Activated CD4-positive, alpha-beta memory T cell treated with anti-CD3 and anti-CD28 coated beads for 36 hours (primary cell): ENCODE data around the gene RASGRF2. TPM values are rescaled to one million over a fixed set of nuclear protein-coding genes. Genes with fewer than 3 reads are reported as not detected.

Experiments
- CTCF ChIA-PET: fragments of 350-600 bp; sonication (Branson Sonifier 250); formaldehyde crosslinking; loops from one replicate; lab custom pipeline; 2021; ENCODE audit warnings: antibody characterized with exemption, inconsistent platforms; lab: Charles Lee
- POLR2A ChIA-PET: fragments of 350-600 bp; sonication (Branson Sonifier 250); formaldehyde crosslinking; loops from one replicate; lab custom pipeline; 2021; ENCODE audit warnings: antibody characterized with exemption; lab: Charles Lee
- DNase-seq: peaks from one replicate; pipeline ENCODE4 v3.0.0-alpha.2; 2020
- H3K27ac Mint-ChIP-seq: one replicate; pipeline ENCODE4 v1.8.0; 2021; ENCODE audit warnings: mixed read lengths
- H3K27me3 Mint-ChIP-seq: one replicate; pipeline ENCODE4 v1.8.0; 2021; ENCODE audit warnings: mixed read lengths
- H3K36me3 Mint-ChIP-seq: one replicate; pipeline ENCODE4 v1.8.0; 2021; ENCODE audit warnings: mixed read lengths
- H3K4me1 Mint-ChIP-seq: one replicate; pipeline ENCODE4 v1.8.0; 2021; ENCODE audit warnings: low read depth, mixed read lengths
- H3K4me3 Mint-ChIP-seq: one replicate; pipeline ENCODE4 v1.8.0; 2021; ENCODE audit warnings: mild to moderate bottlenecking, mixed read lengths
- H3K9me3 Mint-ChIP-seq: one replicate; pipeline ENCODE4 v1.8.0; 2021; ENCODE audit warnings: mixed read lengths
- intact Hi-C: fragments of 100-400 bp; cut with micrococcal nuclease; formaldehyde crosslinking; loops from one replicate; pipeline ENCODE4 v1.15.1; 2023
- total RNA-seq, 2 experiments: library from RNA; stranded (reverse); gene quantifications; one replicate each; pipeline ENCODE4 v1.2.3, GENCODE V29; 2021

Gene RASGRF2
- total RNA-seq, 2 experiments from 2014 or later: 7.6 to 8.6 TPM

DNA sequence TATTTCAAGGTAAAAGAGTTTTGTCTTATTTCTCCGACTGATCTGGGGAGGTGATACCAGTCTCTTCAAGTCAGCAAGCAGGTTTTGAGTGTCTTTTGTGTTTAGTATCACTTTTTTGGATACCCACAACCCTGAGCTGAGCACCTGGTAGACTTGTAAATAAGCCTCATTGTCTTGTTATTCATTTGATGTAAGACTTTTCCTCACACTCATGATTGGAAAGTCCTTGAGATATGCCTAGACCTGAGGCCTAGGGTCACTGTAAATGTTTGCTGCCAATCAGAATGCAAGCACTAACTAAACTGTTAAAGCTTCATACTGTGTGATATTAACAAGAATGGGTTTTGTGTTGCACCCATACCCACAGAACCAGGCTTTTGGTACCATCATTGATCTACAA lies 172.2 kb downstream of the RASGRF2 start:
- Mint-ChIP-seq H3K27me3 (no peaks in the 10 kb centered on the region), H3K36me3 (peaks cover 21% of the 10 kb centered on the region), H3K9me3 (no peaks in the 10 kb centered on the region), H3K4me1 (no peaks in the 10 kb centered on the region), H3K27ac (no peak overlapping the region), H3K4me3 (no peak overlapping the region)
- intact Hi-C loops: no loop called here
- DNase-seq: no peak
- CTCF ChIA-PET: no interaction called here
- POLR2A ChIA-PET: no interaction called here

DNA sequence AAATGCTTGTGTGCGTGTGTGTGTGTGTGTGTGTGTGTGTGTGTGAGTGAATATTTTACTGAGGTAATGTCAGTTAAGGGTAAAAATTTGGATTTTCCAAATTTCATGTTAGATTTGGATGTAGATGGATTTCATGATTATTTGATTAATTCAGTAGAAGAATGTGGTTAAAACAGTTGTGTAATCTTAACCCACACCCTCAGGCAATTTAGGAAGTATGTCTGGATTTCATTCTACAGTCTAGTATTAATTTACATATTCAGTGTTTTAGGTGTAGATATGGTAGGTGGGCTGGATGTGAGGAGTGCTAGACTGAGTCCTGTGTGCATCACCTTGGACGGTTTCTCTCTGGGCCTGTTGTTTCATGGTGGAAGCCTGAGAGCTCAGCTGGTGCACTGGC lies 173.9 kb downstream of the RASGRF2 start:
- no peak for DNase-seq
- no peak overlapping the region for H3K4me3 Mint-ChIP-seq
- H3K27ac Mint-ChIP-seq: no peak overlapping the region
- intact Hi-C loops: no loop called here
- no peaks in the 10 kb centered on the region for H3K4me1 Mint-ChIP-seq
- ChIA-PET CTCF (no interaction called here), POLR2A (no interaction called here)
- no peaks in the 10 kb centered on the region for H3K27me3 Mint-ChIP-seq
- H3K9me3 Mint-ChIP-seq: no peaks in the 10 kb centered on the region
- H3K36me3 Mint-ChIP-seq: peaks cover 24% of the 10 kb centered on the region

- no peaks in the 10 kb centered on the region for H3K4me1 Mint-ChIP-seq
Observed at GRCh38 chr5:81134566-81134965, 174.4 kb downstream of the RASGRF2 start.

DNA sequence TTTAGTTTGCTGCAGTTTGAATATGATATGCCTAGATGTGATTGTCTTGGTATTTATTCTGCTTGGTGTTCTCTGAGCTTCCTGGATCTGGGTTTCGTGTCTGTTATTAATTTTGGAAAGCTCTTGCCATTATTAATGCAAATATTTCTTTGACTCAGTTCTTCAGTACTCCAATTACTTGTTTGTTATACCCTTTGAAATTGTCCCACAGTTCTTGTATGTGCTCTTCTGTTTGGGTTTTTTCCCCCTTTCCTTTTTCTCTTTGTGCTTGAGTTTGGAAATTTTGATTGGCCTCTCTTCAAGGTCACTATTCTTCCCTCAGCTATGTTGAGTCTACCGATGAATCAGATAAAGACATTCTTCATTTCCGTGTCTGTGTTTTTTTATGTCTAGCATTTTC lies 176.4 kb downstream of the RASGRF2 start:
- no peak for DNase-seq
- H3K36me3 Mint-ChIP-seq: peaks cover 23% of the 10 kb centered on the region
- ChIA-PET POLR2A (interaction anchor here (0.6 kb wide), 1 partner anchor 261 kb away, joined by 3 read pairs; no protein-coding TSS in a partner anchor), CTCF (no interaction called here)
- no peak overlapping the region for H3K4me3 Mint-ChIP-seq
- no peaks in the 10 kb centered on the region for H3K27me3 Mint-ChIP-seq
- intact Hi-C loops: no loop called here
- H3K9me3 Mint-ChIP-seq: no peaks in the 10 kb centered on the region
- no peaks in the 10 kb centered on the region for H3K4me1 Mint-ChIP-seq
- H3K27ac Mint-ChIP-seq: no peak overlapping the region

More at GRCh38 chr5:81134566-81134965, 174.4 kb downstream of the RASGRF2 start:
- intact Hi-C loops: no loop called here
- Mint-ChIP-seq H3K4me3 (no peak overlapping the region), H3K36me3 (peaks cover 24% of the 10 kb centered on the region), H3K27me3 (no peaks in the 10 kb centered on the region), H3K9me3 (no peaks in the 10 kb centered on the region), H3K27ac (no peak overlapping the region)
- POLR2A ChIA-PET: no interaction called here
- CTCF ChIA-PET: no interaction called here
- no peak for DNase-seq

DNA sequence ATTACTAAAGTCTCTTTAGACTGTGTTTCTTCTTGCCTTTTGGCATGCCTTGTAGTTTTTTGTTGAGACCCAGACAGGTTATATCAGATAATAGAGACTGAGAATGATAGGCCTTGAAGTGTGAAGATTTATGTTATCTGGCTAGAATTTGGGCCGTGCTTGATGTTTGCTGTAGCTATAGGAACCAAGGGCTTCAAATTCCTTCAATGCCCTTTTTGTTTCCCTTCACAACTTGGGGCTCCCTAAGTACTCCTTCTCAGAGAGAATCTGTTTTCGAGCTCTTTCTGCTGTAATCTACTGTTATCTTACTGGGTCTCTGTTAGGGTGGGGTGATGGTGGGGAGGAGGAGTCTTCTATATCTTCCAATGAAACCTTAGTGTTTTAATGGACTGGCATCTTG lies 177.7 kb downstream of the RASGRF2 start:
- Mint-ChIP-seq H3K4me3 (no peak overlapping the region), H3K27ac (no peak overlapping the region), H3K4me1 (no peaks in the 10 kb centered on the region), H3K27me3 (no peaks in the 10 kb centered on the region), H3K9me3 (no peaks in the 10 kb centered on the region), H3K36me3 (peaks cover 21% of the 10 kb centered on the region)
- intact Hi-C loops: no loop called here
- CTCF ChIA-PET: no interaction called here
- POLR2A ChIA-PET: no interaction called here
- DNase-seq: no peak

DNA sequence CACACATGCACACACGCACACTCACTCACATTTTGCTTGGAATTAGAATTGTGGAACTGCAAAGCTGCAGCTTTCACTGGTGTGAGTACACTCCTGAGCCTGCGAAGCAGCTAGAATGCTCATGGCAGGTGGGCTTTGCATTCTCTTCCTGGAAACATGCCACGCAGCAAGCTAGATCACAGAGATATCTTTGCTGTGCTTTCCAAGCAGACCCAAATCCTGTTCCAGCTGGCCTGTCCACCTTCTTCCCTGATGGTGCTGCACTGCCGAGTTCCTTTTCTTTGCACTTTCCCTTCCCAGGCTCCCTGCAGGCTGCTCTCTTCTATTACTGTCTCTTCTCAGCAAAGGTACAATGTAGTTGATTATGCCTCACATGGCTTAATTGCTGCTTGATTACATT lies 180.3 kb downstream of the RASGRF2 start:
- Mint-ChIP-seq H3K27me3 (no peaks in the 10 kb centered on the region), H3K4me1 (no peaks in the 10 kb centered on the region), H3K9me3 (no peaks in the 10 kb centered on the region), H3K27ac (no peak overlapping the region), H3K4me3 (no peak overlapping the region), H3K36me3 (peaks cover 19% of the 10 kb centered on the region)
- intact Hi-C loops: no loop called here
- ChIA-PET CTCF (no interaction called here), POLR2A (no interaction called here)
- DNase-seq: no peak

DNA sequence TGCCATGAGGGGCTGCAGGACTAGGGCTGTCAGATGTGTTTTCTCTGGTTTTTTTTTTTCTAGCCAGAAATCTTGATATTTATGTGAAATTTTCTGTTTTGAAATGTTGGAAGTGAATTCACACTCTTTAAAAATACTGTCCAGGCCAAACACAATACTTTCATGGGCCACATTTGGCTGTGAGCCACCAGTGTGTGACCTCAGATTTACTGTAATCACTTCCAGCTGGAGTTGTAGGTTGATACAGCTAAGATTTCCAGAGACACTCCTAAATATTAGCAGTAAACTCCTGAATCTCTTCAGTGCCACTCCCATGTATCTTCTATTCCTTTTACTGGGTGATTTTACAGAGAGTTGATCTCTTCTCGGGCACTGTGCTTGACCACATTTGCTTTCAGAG lies 180.8 kb downstream of the RASGRF2 start:
- ChIA-PET POLR2A (no interaction called here), CTCF (no interaction called here)
- Mint-ChIP-seq H3K4me1 (no peaks in the 10 kb centered on the region), H3K9me3 (no peaks in the 10 kb centered on the region), H3K36me3 (peaks cover 23% of the 10 kb centered on the region), H3K4me3 (no peak overlapping the region), H3K27ac (no peak overlapping the region), H3K27me3 (no peaks in the 10 kb centered on the region)
- DNase-seq: no peak
- intact Hi-C loops: no loop called here

GRCh38 chr5:81142108-81142507 lies 181.9 kb downstream of the RASGRF2 start:
- intact Hi-C loops: no loop called here
- H3K4me1 Mint-ChIP-seq: no peaks in the 10 kb centered on the region
- ChIA-PET CTCF (interaction anchor here (0.9 kb wide), 1 partner anchor 34 kb away, joined by 4 read pairs; no protein-coding TSS in a partner anchor), POLR2A (no interaction called here)
- no peak overlapping the region for H3K4me3 Mint-ChIP-seq
- no peak overlapping the region for H3K27ac Mint-ChIP-seq
- H3K27me3 Mint-ChIP-seq: no peaks in the 10 kb centered on the region
- peaks cover 16% of the 10 kb centered on the region for H3K36me3 Mint-ChIP-seq
- no peak for DNase-seq
- no peaks in the 10 kb centered on the region for H3K9me3 Mint-ChIP-seq

DNA sequence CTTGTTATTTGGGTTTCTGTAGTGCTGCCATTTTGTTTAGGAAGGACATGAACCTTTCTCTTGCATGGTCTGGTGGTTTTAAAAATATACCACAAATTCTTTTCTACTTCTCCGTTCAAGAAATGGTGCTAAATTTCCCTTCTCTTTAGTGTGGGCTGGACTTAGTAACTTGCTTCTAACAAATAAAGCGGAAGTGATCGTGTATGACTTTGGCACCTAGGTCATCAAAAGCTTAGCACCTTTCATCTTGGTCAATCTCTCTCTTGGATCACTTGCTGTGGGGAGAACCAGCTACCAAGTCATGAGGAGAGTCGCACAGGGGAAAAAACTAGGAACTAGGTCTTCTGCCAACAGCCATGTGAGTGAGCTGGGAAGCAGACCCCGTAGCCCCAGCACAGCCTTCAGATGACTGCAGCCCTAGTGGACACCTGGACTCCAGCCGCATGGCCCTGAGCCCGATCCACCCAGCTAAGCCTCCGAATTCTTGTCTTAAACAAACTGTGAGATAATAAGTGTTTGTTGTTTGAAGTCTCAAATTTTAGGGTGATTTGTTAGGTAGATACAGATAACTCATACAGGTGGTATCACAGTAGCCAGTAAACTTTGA lies 185.3 kb downstream of the RASGRF2 start:
- Mint-ChIP-seq H3K4me1 (no peaks in the 10 kb centered on the region), H3K36me3 (peaks cover 10% of the 10 kb centered on the region), H3K27ac (no peak overlapping the region), H3K4me3 (no peak overlapping the region), H3K27me3 (no peaks in the 10 kb centered on the region), H3K9me3 (no peaks in the 10 kb centered on the region)
- ChIA-PET POLR2A (no interaction called here), CTCF (interaction anchor here (0.9 kb wide), 1 partner anchor 460 kb away, joined by 3 read pairs; no protein-coding TSS in a partner anchor)
- intact Hi-C loops: no loop called here
- no peak for DNase-seq

DNA sequence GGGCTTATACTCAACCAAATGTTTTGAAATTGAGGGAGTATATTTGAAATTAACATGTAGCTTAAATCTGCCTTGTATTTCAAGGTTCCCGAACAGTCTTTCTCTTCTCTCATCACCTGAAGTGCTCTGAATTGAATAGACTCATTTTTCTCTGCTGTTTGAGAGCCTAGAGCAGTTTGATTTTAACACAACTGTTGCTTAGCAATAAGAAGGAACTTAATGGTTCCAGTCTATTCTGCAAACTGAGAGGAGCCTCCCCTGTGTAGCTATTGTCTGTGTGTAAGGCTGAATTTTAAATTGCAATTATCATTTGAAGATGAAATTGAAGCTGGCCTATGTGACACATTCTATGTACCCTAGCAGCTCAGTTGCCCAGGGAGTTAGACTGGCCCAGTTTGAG lies 185.9 kb downstream of the RASGRF2 start:
- no peaks in the 10 kb centered on the region for H3K27me3 Mint-ChIP-seq
- no peak overlapping the region for H3K27ac Mint-ChIP-seq
- no peaks in the 10 kb centered on the region for H3K4me1 Mint-ChIP-seq
- no peak overlapping the region for H3K4me3 Mint-ChIP-seq
- intact Hi-C loops: no loop called here
- POLR2A ChIA-PET: no interaction called here
- CTCF ChIA-PET: interaction anchor here (0.9 kb wide), 1 partner anchor 460 kb away, joined by 3 read pairs; no protein-coding TSS in a partner anchor
- H3K36me3 Mint-ChIP-seq: peaks cover 11% of the 10 kb centered on the region
- H3K9me3 Mint-ChIP-seq: no peaks in the 10 kb centered on the region
- no peak for DNase-seq

DNA sequence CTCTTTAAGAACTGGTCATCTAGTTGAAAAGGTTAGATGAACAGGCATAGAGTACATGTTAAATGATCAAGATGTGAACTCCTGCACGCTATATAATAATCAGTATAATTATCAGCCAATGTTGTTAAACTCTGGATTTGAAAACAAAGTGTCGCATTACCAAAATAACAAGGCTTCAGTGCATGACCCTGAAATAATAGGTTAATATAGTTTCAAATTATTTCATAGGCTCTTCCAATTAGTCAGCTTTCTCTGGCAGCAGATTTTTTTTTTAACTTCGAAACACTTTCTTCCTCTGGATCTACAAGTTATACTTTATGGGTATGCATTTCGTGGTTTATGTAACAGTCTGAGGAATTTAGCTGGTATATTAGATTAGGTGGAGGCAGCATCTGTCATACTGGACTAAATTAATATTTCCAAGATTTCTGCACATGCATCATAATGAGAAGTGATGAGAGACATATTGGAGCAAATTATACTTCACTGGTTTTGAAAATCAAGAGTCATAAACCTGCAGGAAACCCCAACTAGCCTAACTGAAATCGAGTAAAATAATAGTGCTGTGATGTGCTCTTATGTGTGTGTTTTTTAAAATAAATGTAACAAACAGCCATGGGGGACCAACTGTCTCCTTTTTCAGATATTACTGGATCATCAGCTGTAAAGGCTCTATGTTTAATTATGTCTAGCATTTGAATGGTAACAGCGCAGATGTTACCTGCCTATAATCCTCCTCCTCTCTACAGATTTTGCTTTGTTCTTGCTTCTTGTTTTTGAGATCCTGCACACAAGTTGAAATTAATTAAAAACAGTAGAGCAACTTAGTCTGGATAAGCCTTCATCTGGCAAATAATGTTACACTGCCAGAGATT lies 187.1 kb downstream of the RASGRF2 start:
- no peak for DNase-seq
- H3K36me3 Mint-ChIP-seq: peaks cover 16% of the 10 kb centered on the region
- intact Hi-C loops: no loop called here
- H3K4me1 Mint-ChIP-seq: no peaks in the 10 kb centered on the region
- H3K9me3 Mint-ChIP-seq: peaks cover 2% of the 10 kb centered on the region
- H3K27ac Mint-ChIP-seq: no peak overlapping the region
- CTCF ChIA-PET: no interaction called here
- H3K27me3 Mint-ChIP-seq: no peaks in the 10 kb centered on the region
- no peak overlapping the region for H3K4me3 Mint-ChIP-seq
- POLR2A ChIA-PET: no interaction called here

DNA sequence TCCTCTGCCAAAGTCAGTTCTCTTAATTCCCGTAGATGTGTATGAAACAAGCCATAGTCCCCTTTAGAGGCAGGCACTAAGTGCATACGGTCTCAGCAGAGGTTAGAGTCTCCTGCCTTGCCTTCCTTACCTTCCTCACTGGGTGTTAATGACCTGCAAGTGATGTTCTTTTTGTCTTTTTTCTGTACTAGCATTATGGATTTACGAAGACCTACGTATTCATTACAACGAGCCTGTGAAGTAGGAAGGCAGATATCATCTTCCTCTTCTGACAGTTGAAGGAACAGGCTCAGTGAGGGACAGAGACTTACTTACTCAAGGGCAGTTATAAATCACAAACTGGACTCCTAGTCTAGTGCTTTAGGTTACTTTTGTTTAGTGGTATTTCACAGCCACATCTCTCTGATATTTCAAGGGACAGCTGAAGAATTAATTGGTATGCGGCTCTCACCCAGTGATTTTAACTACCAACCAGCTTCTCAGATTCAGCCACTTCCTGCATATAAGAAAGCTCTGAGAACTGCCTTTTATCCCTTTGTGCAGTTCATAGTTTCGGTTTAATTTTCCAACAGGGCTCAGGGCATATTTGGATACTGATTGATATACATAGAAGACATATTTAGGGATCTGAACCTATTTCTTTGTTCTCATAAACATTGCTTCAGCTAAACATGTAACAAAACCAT lies 187.9 kb downstream of the RASGRF2 start:
- Mint-ChIP-seq H3K36me3 (peaks cover 22% of the 10 kb centered on the region), H3K27me3 (no peaks in the 10 kb centered on the region), H3K4me1 (no peaks in the 10 kb centered on the region), H3K4me3 (no peak overlapping the region), H3K9me3 (peaks cover 6% of the 10 kb centered on the region), H3K27ac (no peak overlapping the region)
- intact Hi-C loops: no loop called here
- ChIA-PET POLR2A (no interaction called here), CTCF (no interaction called here)
- DNase-seq: no peak
